Stomach (tissue), 4 donors: ENCODE data around the gene FAAP100.

Source experiments
- POLR2A ChIP-seq, 4 donors: fragments of 450-650 bp; IDR thresholded peaks; one replicate each; pipeline ENCODE4 v1.6.1; 2016; ENCODE audit warnings: antibody characterized with exemption in 4 of 4, control low read depth in 2 of 4, mild to moderate bottlenecking in 1 of 4, moderate library complexity in 1 of 4
- TF ChIP-seq, protein P1 (sequence below), 7 experiments: fragments of 450-650 bp in 4 of 7; fragments of 200-600 bp in 3 of 7; sonication (generic) in 3 of 7; IDR thresholded peaks; one replicate each; pipeline ENCODE4 v1.5.1; 2016 to 2019; ENCODE audit warnings: antibody characterized with exemption in 7 of 7, control low read depth in 2 of 7, mild to moderate bottlenecking in 1 of 7

DNA sequence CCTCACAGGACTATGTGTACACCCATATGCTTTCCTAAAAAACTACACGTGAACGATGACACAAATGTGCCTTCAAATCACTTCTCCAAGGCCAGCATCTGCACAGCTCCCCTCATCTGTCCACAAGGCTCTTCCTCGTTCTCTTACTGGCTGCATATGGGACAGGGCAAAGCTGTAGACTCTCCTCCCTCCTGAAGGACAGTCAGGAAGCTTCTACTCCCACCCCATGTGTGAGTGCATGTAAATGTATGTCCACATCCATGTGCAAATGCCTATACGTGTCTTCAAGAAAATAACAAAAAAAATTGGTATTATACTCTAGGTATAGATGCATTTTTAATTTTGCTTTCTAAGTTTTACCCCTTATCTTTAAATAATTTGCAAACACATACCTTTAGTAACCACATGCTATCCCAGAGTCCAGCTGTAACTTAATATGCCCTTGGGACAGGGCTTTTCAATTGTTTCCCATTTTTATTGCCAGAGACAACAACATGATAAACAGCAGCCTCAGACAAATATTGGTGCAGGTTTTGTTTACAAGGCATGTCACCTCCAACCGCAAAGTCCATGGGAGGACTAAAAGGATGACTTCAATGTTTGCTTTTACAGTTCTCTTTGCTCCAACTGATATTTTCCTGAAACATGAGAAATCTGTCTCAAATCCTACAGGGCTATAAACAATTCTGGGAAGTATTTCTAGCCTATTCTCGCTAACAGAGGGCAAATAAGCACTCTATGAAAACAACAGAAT, 31.6 kb upstream of the FAAP100 start:
- TF ChIP-seq, protein P1, sequence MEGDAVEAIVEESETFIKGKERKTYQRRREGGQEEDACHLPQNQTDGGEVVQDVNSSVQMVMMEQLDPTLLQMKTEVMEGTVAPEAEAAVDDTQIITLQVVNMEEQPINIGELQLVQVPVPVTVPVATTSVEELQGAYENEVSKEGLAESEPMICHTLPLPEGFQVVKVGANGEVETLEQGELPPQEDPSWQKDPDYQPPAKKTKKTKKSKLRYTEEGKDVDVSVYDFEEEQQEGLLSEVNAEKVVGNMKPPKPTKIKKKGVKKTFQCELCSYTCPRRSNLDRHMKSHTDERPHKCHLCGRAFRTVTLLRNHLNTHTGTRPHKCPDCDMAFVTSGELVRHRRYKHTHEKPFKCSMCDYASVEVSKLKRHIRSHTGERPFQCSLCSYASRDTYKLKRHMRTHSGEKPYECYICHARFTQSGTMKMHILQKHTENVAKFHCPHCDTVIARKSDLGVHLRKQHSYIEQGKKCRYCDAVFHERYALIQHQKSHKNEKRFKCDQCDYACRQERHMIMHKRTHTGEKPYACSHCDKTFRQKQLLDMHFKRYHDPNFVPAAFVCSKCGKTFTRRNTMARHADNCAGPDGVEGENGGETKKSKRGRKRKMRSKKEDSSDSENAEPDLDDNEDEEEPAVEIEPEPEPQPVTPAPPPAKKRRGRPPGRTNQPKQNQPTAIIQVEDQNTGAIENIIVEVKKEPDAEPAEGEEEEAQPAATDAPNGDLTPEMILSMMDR (IDR thresholded peaks at IDR 0.05) = no peak
- TF ChIP-seq POLR2A (IDR thresholded peaks at IDR 0.05) = no peak
